Heart right ventricle (tissue), 16 donors: Measurements from ENCODE around the gene KCNJ11. TPM values are rescaled to one million over a fixed set of nuclear protein-coding genes. Genes with fewer than 3 reads are reported as not detected.
A peak's percentile ranks its signal among the peaks of the same experiment; 100 is the strongest.

Source experiments
- ATAC-seq, 8 donors: fragments of 200-7000 bp; cut with Tn5 transposase; one replicate each; pipeline ENCODE4 v1.9.1; 2020; ENCODE audit warnings: mild to moderate bottlenecking in 8 of 8, moderate library complexity in 8 of 8, moderate number of reproducible peaks in 1 of 8
- DNase-seq, 2 donors: peaks; one replicate each; pipeline ENCODE4 v3.0.0-alpha.2; 2020
- H3K27ac ChIP-seq, 10 donors: fragments of 200-600 bp; sonication (generic) in 2 of 10; one replicate each; pipeline versions ENCODE4 v1.5.0 to v1.8.0; 2020 to 2022; ENCODE audit warnings: mild to moderate bottlenecking in 3 of 10
- H3K27me3 ChIP-seq, 7 donors: fragments of 200-600 bp; one replicate each; pipeline ENCODE4 v1.8.0; 2021 to 2022; ENCODE audit warnings: mild to moderate bottlenecking in 2 of 7
- H3K36me3 ChIP-seq, 9 donors: fragments of 200-600 bp; sonication (generic) in 1 of 9; one replicate each; pipeline versions ENCODE4 v1.5.0 to v1.8.0; 2020 to 2022; ENCODE audit warnings: mild to moderate bottlenecking in 2 of 9
- H3K4me1 ChIP-seq, 9 donors: fragments of 200-600 bp; sonication (generic) in 1 of 9; one replicate each; pipeline versions ENCODE4 v1.5.0 to v1.8.0; 2020 to 2022; ENCODE audit warnings: mild to moderate bottlenecking in 4 of 9
- H3K4me3 ChIP-seq, 10 donors: fragments of 200-600 bp; sonication (generic) in 2 of 10; one replicate each; pipeline versions ENCODE4 v1.5.0 to v1.8.0; 2020 to 2022; ENCODE audit warnings: mild to moderate bottlenecking in 7 of 10, moderate library complexity in 2 of 10
- H3K9me3 ChIP-seq, 11 donors: fragments of 200-600 bp in 10 of 11; sonication (generic) in 2 of 11; one replicate each; pipeline versions ENCODE4 v1.5.0 to v1.8.0; 2013 to 2022; ENCODE audit warnings: mild to moderate bottlenecking in 2 of 11, control low read depth in 1 of 11, moderate library complexity in 1 of 11
- CTCF ChIP-seq, 9 donors: fragments of 200-600 bp; sonication (generic) in 2 of 9; IDR thresholded peaks; one replicate each; pipeline versions ENCODE4 v1.5.0 to v1.8.0; 2021 to 2022; ENCODE audit warnings: antibody characterized with exemption in 9 of 9, mild to moderate bottlenecking in 5 of 9, moderate library complexity in 1 of 9
- WGBS, 2 donors: extraction: QIAGEN DNeasy Blood & Tissue Kit; methylation state at CpG; one replicate each; pipeline ENCODE4 v1.1.7; 2013; ENCODE audit warnings: inconsistent platforms in 1 of 2; 5-methylcytosine and 5-hydroxymethylcytosine counted together
- intact Hi-C, 10 donors: fragments of 100-400 bp; cut with DNase I; formaldehyde crosslinking; loops; one replicate each; pipeline versions ENCODE4 v1.11.1 to v1.14.2; 2022
- polyA plus RNA-seq, 2 donors: library from polyadenylated mRNA; stranded (reverse); fragments of 200-250 nt; gene quantifications; one replicate each; pipeline ENCODE4 v1.2.3, GENCODE V29; 2013
- total RNA-seq, 10 donors: library from RNA; stranded (reverse); fragmentation: NEBNext Ultra II Directional in 3 of 10; extraction: Animal tissue kit (Norgen Biotek cat#: 25700) in 3 of 10; gene quantifications; one replicate each; pipeline versions ENCODE4 v1.2.1 to v1.2.4, GENCODE V29; 2021 to 2023
- donor health status: Arrhythmogenic right ventricular cardiomyopathy.
- donor health status: ischemic (EF 13 %, LVEDD 7.1; RV severe dilation, severe dysfunction).
- donor health status: healthy with polysubstance abuse.
- donor health status: DM: no; HTN: yes; CAD: no.
- donor health status: DM: no; HTN: no; CAD: no.
- donor health status: ischemic (EF 25% LVEDD 6.9; RV normal size, moderate dysfunction).
- donor health status: ischemic (EF 25% LVEDD 5.7; RV mildly dilated, moderate dysfunction).
- donor health status: healthy.
- donor health status: DM: yes; HTN: yes; CAD: no.
- donor health status: Ischemic cardiomyopathy.
- donor health status: ischemic (EF 35%, LVEDD 5.7; RV mildly dilated, moderate dysfunction).
- donor health status: nonischemic (EF 11% LVEDD 7.7; RV severe dilation, severe dysfunction).
- donor health status: DM: yes; HTN: yes; CAD: no.
- donor health status: PGD.
- donor health status: ischemic (EF 29% LVEDD 5.4; RV normal size, mild dysfunction).
- donor health status: nonischemic (EF 23%, LVEDD 6.1; RV moderate dilation, normal function).

The KCNJ11 gene
- total and polyA plus RNA-seq, 12 donors = 8.9 to 27.0 (median 13.9) TPM

GRCh38 chr11:17408026-17408425 is 19.6 kb upstream of the KCNJ11 start:
- no peak overlapping the region for H3K27ac ChIP-seq
- H3K36me3 ChIP-seq = no peaks in the 10 kb centered on the region
- no peak for TF ChIP-seq CTCF (IDR thresholded peaks at IDR 0.05)
- no peak for ATAC-seq
- no peaks in the 10 kb centered on the region for H3K9me3 ChIP-seq
- no peak for DNase-seq
- no peaks in the 10 kb centered on the region for H3K27me3 ChIP-seq
- intact Hi-C loops = no loop called here
- H3K4me1 ChIP-seq = peaks cover 2 to 32% (median 20%) of the 10 kb centered on the region in 9 donors
- H3K4me3 ChIP-seq = no peak overlapping the region
- 93 to 94% methylated on average over 2 of the region's 2 CpGs for WGBS, 2 donors

DNA sequence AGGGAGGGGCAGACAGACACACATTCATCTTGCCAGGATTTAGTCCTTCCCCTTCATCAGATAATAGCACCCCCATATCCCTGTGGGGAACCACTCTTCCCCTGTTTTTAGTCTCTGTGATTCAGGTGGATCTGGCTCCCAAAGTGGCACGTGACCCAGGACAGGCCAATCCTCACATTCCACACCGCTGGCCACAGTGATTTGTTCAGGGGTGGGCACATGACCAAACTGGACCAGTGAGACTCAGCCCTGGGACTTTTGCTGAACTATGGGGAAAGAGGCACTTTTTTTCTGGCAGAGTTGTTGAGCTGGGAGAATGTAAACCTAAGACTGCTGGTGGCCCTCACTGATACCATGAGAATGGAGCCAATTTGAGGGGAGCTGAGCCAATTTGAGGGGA is 19.1 kb upstream of the KCNJ11 start:
- no peaks in the 10 kb centered on the region for H3K27me3 ChIP-seq
- no peak for TF ChIP-seq CTCF (IDR thresholded peaks at IDR 0.05)
- DNase-seq (no peak), ATAC-seq (no peak)
- H3K27ac ChIP-seq = no peak overlapping the region
- H3K36me3 ChIP-seq = no peaks in the 10 kb centered on the region
- peaks cover 2 to 32% (median 20%) of the 10 kb centered on the region in 9 donors for H3K4me1 ChIP-seq
- H3K9me3 ChIP-seq = no peaks in the 10 kb centered on the region
- intact Hi-C loops = no loop called here
- 92 to 93% methylated on average over 2 of the region's 2 CpGs for WGBS, 2 donors
- no peak overlapping the region for H3K4me3 ChIP-seq

DNA sequence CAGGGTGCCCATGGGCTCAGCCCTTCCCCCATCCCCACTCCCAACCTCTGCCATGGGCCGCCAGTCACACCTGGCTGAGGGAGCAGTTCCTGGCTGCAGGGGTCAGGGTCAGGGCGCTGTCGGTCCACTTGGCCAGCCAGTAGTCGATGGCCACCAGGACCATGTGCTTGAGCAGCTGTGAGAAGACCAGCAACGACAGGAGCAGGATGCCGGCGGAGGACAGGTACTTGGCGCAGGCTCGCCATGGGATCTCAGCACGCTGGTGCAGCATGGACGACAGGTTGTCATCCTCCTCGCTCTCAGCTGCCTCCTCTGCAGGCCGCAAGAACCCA is 18.3 kb upstream of the KCNJ11 start:
- DNase-seq = no peak
- ATAC-seq = peak in 1 of 8 donors; percentile 5
- H3K27me3 ChIP-seq = no peaks in the 10 kb centered on the region
- H3K9me3 ChIP-seq = no peaks in the 10 kb centered on the region
- no peaks in the 10 kb centered on the region for H3K36me3 ChIP-seq
- no peak for TF ChIP-seq CTCF (IDR thresholded peaks at IDR 0.05)
- 95 to 97% methylated on average over 13 of the region's 13 CpGs for WGBS, 2 donors
- H3K4me3 ChIP-seq = no peak overlapping the region
- H3K4me1 ChIP-seq = peaks cover 2 to 32% (median 20%) of the 10 kb centered on the region in 9 donors
- intact Hi-C loops = no loop called here
- peak overlapping the region in 3 of 10 donors; percentile 76 to 87 (median 85) for H3K27ac ChIP-seq

- H3K9me3 ChIP-seq = no peaks in the 10 kb centered on the region
- H3K36me3 ChIP-seq = no peaks in the 10 kb centered on the region
- H3K27ac ChIP-seq = peak overlapping the region; percentile 50 to 87 (median 75)
- TF ChIP-seq CTCF (IDR thresholded peaks at IDR 0.05) = no peak
- no peaks in the 10 kb centered on the region for H3K27me3 ChIP-seq
- intact Hi-C loops = no loop called here
- 83 to 88% methylated on average over 8 of the region's 8 CpGs for WGBS, 2 donors
- no peak overlapping the region for H3K4me3 ChIP-seq
- peaks cover 3 to 33% (median 21%) of the 10 kb centered on the region in 9 donors for H3K4me1 ChIP-seq
- no peak for DNase-seq
- peak in 3 of 8 donors; percentile 3 to 30 (median 26) for ATAC-seq
Measured at GRCh38 chr11:17406082-17406817, 17.8 kb upstream of the KCNJ11 start.
